HepG2 (cell line): ENCODE data around the gene COMMD10. TPM values are rescaled to one million over a fixed set of nuclear protein-coding genes. Genes with fewer than 3 reads are reported as not detected.

Experiments used
- ATAC-seq: fragments of 200-7000 bp; cut with Tn5 transposase; 3 replicates; pipeline ENCODE4 v1.9.1; 2020; ENCODE audit warnings: mild to moderate bottlenecking, moderate library complexity
- BruUV-seq: library from RNA; stranded (reverse); fragments of 400-500 nt; replicated peaks from 2 replicates; lab custom pipeline; 2021; lab: Mats Ljungman, UMichigan
- CTCF ChIA-PET: fragments of 300-600 bp; formaldehyde crosslinking; extraction: SDS; loops from one replicate; lab custom pipeline; 2021; ENCODE audit warnings: low total read pairs, inconsistent platforms, low intra/inter-chr PET ratio; lab: Yijun Ruan, JAX
- POLR2A ChIA-PET: fragments of 350-600 bp; sonication (Branson Sonifier 250); formaldehyde crosslinking; loops from one replicate; lab custom pipeline; 2020; ENCODE audit warnings: antibody characterized with exemption, inconsistent platforms; lab: Yijun Ruan, JAX
- DNase-seq: peaks from one replicate; pipeline ENCODE4 v3.0.0-alpha.2; 2015; ENCODE audit warnings: low spot score
- FAIRE-seq: peaks from 3 replicates; lab custom pipeline; 2011; peaks lifted over from hg19 to GRCh38; lab: Jason Lieb, UNC
- H2AFZ ChIP-seq: one replicate; pipeline ENCODE4 v1.6.1; 2011; ENCODE audit warnings: low read length, inconsistent platforms
- H3K27ac ChIP-seq: fragments of 300-600 bp; 3 replicates; pipeline ENCODE4 v1.8.0; 2011; ENCODE audit warnings: mixed run types, mild to moderate bottlenecking, mixed read lengths, low read length, inconsistent platforms; ENCODE audit not compliant: insufficient read depth; ENCODE audit errors: extremely low read length
- H3K27me3 ChIP-seq, 2 experiments: fragments of 200-600 bp in 1 of 2; 2 replicates in 1 of 2; 3 replicates in 1 of 2; pipeline versions ENCODE4 v1.6.0 to v1.8.0; 2011; ENCODE audit warnings: low read length in 2 of 2, mild to moderate bottlenecking in 2 of 2, moderate library complexity in 2 of 2, inconsistent platforms in 1 of 2; ENCODE audit not compliant: insufficient read depth in 2 of 2, control insufficient read depth in 1 of 2
- H3K36me3 ChIP-seq, 2 experiments: fragments of 200-600 bp in 1 of 2; replicated peaks in 1 of 2; 2 replicates in 1 of 2; 3 replicates in 1 of 2; pipeline versions ENCODE4 v1.5.1 to v1.8.0; 2011; ENCODE audit warnings: low read length in 2 of 2, inconsistent platforms in 1 of 2; ENCODE audit not compliant: insufficient read depth in 2 of 2, control insufficient read depth in 1 of 2
- H3K4me1 ChIP-seq: 2 replicates; pipeline ENCODE4 v1.5.1; 2012; ENCODE audit warnings: low read length, inconsistent platforms; ENCODE audit not compliant: insufficient read depth
- H3K4me2 ChIP-seq: 2 replicates; pipeline ENCODE4 v1.6.0; 2011; ENCODE audit warnings: low read depth, low read length, inconsistent platforms
- H3K4me3 ChIP-seq, 3 experiments: fragments of 200-600 bp in 1 of 3; sonication (generic), shearing (Covaris generic) in 1 of 3; replicated peaks in 1 of 3; 2 replicates each; pipeline ENCODE4 v1.5.1; 2011 to 2016; ENCODE audit warnings: low read length in 3 of 3, inconsistent platforms in 2 of 3, low read depth in 2 of 3, mild to moderate bottlenecking in 2 of 3, control low read depth in 1 of 3, mixed read lengths in 1 of 3; ENCODE audit not compliant: insufficient read depth in 1 of 3
- H3K79me2 ChIP-seq: one replicate; pipeline ENCODE4 v1.6.1; 2011; ENCODE audit warnings: low read length, inconsistent platforms; ENCODE audit not compliant: insufficient read depth
- H3K9ac ChIP-seq: 2 replicates; pipeline ENCODE4 v1.6.0; 2011; ENCODE audit warnings: mild to moderate bottlenecking, low read depth, low read length, inconsistent platforms; ENCODE audit not compliant: insufficient read depth
- H3K9me3 ChIP-seq: 2 replicates; pipeline ENCODE4 v1.5.1; 2012; ENCODE audit warnings: mild to moderate bottlenecking, low read length
- H4K20me1 ChIP-seq: 2 replicates; pipeline ENCODE4 v1.6.0; 2011; ENCODE audit warnings: inconsistent platforms, mild to moderate bottlenecking, low read length, moderate library complexity; ENCODE audit not compliant: insufficient read depth
- ARNT2 ChIP-seq: sonication (generic); formaldehyde crosslinking; IDR thresholded peaks from 2 replicates; pipeline ENCODE4 v1.8.0; 2022; ENCODE audit warnings: mild to moderate bottlenecking, low read depth, missing genetic modification reagents, moderate library complexity
- CHD4 ChIP-seq: fragments of 200-600 bp; sonication (generic); IDR thresholded peaks from 2 replicates; pipeline ENCODE4 v1.7.0; 2017; ENCODE audit warnings: mild to moderate bottlenecking, low read length, borderline replicate concordance
- HMG20A ChIP-seq: IDR thresholded peaks from 2 replicates; pipeline ENCODE4 v1.6.1; 2016; ENCODE audit warnings: borderline replicate concordance
- LCORL ChIP-seq, 2 experiments: fragments of 450-650 bp in 1 of 2; sonication (generic) in 1 of 2; formaldehyde crosslinking in 1 of 2; IDR thresholded peaks; 2 replicates each; pipeline versions ENCODE4 v1.5.0 to v1.6.1; 2017 to 2020; ENCODE audit warnings: antibody characterized with exemption in 1 of 2, missing genetic modification reagents in 1 of 2
- POGZ ChIP-seq: sonication (generic); formaldehyde crosslinking; IDR thresholded peaks from 2 replicates; pipeline ENCODE4 v1.4.0; 2020; ENCODE audit warnings: mild to moderate bottlenecking, missing genetic modification reagents
- RBM39 ChIP-seq: fragments of 200-400 bp; formaldehyde crosslinking; IDR thresholded peaks from one replicate; pipeline ENCODE4 v1.6.1; 2018; ENCODE audit warnings: antibody characterized with exemption, mild to moderate bottlenecking, low read depth, low read length; ENCODE audit not compliant: poor library complexity, severe bottlenecking
- SPEN ChIP-seq: sonication (generic); formaldehyde crosslinking; IDR thresholded peaks from 2 replicates; pipeline ENCODE4 v1.5.1; 2020; ENCODE audit warnings: low read depth, mild to moderate bottlenecking, missing genetic modification reagents
- TBP ChIP-seq: sonication (generic); formaldehyde crosslinking; IDR thresholded peaks from 2 replicates; pipeline ENCODE4 v1.5.0; 2020; ENCODE audit warnings: missing genetic modification reagents
- ZMYM2 ChIP-seq: sonication (generic); formaldehyde crosslinking; IDR thresholded peaks from 2 replicates; pipeline ENCODE4 v1.8.0; 2022; ENCODE audit warnings: mild to moderate bottlenecking, missing genetic modification reagents
- ZNF326 ChIP-seq: sonication (generic); formaldehyde crosslinking; IDR thresholded peaks from 2 replicates; pipeline ENCODE4 v1.4.0; 2020; ENCODE audit warnings: missing genetic modification reagents, borderline replicate concordance
- ZNF484 ChIP-seq: sonication (generic); formaldehyde crosslinking; IDR thresholded peaks from 2 replicates; pipeline ENCODE4 v1.5.1; 2020; ENCODE audit warnings: mild to moderate bottlenecking, low read depth, missing genetic modification reagents, borderline replicate concordance
- ZNF766 ChIP-seq: sonication (generic); formaldehyde crosslinking; IDR thresholded peaks from 2 replicates; pipeline ENCODE4 v1.5.0; 2020; ENCODE audit warnings: missing genetic modification reagents, borderline replicate concordance
- ZNF850 ChIP-seq: sonication (generic); formaldehyde crosslinking; conservative IDR thresholded peaks from 2 replicates; pipeline ENCODE4 v1.9.0; 2021; ENCODE audit warnings: mild to moderate bottlenecking, missing genetic modification reagents
- WGBS: methylation state at CpG from one replicate; pipeline ENCODE4 v1.1.6; 2017; ENCODE audit warnings: low lambda C conversion rate; 5-methylcytosine and 5-hydroxymethylcytosine counted together
- in situ Hi-C: cut with HindIII; loops from 2 replicates; pipeline ENCODE4 v1.10.0; 2017; ENCODE audit warnings: low pct_unique_long_range_greater_than_20kb; ENCODE audit not compliant: extremely low pct_ligation_motif_present
- intact Hi-C: fragments of 100-400 bp; cut with micrococcal nuclease; formaldehyde crosslinking; loops from one replicate; pipeline ENCODE4 v1.10.0; 2022; ENCODE audit not compliant: unreplicated experiment
- polyA plus RNA-seq, 8 experiments: library from polyadenylated mRNA; depleted of rRNA in 3 of 8; stranded (reverse) in 7 of 8; unstranded in 1 of 8; fragments of >200 nt; fragmentation: Illumina TruSeq in 4 of 8; extraction: Trizol in 4 of 8; gene quantifications; 2 replicates each; pipeline versions ENCODE4 v1.2.1 to v1.2.3, GENCODE V29; 2011 to 2016; ENCODE audit warnings: low read depth in 4 of 8, missing spikeins in 1 of 8, mixed read lengths in 1 of 8; ENCODE audit not compliant: insufficient read depth in 1 of 8
- total RNA-seq, 5 experiments: library from RNA; depleted of rRNA; stranded (reverse); fragments of >200 nt; fragmentation: Illumina TruSeq; extraction: Trizol; gene quantifications; 2 replicates each; pipeline ENCODE4 v1.2.3, GENCODE V29; 2016; ENCODE audit warnings: low read depth in 1 of 5
- TF ChIP-seq, protein P1 (sequence below): sonication (generic); formaldehyde crosslinking; IDR thresholded peaks from 2 replicates; pipeline ENCODE4 v1.4.0; 2020; ENCODE audit warnings: mild to moderate bottlenecking, low read depth, missing genetic modification reagents
- TF ChIP-seq, protein P2 (sequence below): sonication (generic); formaldehyde crosslinking; IDR thresholded peaks from 2 replicates; pipeline ENCODE4 v1.5.0; 2020; ENCODE audit warnings: mild to moderate bottlenecking, missing genetic modification reagents, moderate library complexity
- TF ChIP-seq, protein P3 (sequence below): sonication (generic); formaldehyde crosslinking; IDR thresholded peaks from 2 replicates; pipeline ENCODE4 v1.5.0; 2020; ENCODE audit warnings: missing genetic modification reagents, mild to moderate bottlenecking, borderline replicate concordance
- TF ChIP-seq, protein P4 (sequence below): sonication (generic); formaldehyde crosslinking; IDR thresholded peaks from 2 replicates; pipeline ENCODE4 v1.4.0; 2020; ENCODE audit warnings: mild to moderate bottlenecking, missing genetic modification reagents

Gene COMMD10
- total and polyA plus RNA-seq, 2 of the 13 experiments (the other 11 are each of a cell fraction or from before 2014, with no cell fraction given), result 16.9 to 39.3 TPM

DNA sequence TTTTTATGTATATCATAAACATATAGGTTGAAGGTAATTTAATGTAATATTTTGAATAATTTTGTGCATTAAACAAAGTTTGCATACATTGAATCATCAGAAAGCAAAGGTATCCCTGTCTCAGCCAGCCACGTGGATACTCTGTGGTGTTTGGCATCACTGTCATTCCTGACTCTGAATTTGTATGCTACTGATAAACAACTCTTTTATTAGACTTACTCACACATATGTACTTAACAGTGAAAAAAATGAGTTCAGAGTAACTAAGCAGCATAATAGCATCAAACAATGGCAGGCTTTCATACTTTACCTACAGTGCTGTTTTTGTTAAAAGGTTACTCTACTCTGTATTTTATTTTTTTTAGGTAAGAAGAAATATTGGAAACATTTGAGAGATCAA, 171.9 kb downstream of the COMMD10 start:
- BruUV-seq, result no TSS peak
- ChIA-PET CTCF (no interaction called here), POLR2A (no interaction called here)
- no peak overlapping the region for H3K4me3 ChIP-seq
- no peaks in the 10 kb centered on the region for H3K27me3 ChIP-seq
- no peaks in the 10 kb centered on the region for H3K9me3 ChIP-seq
- H3K9ac ChIP-seq, result no peak overlapping the region
- H4K20me1 ChIP-seq, result no peaks in the 10 kb centered on the region
- in situ Hi-C loops (no loop called here), intact Hi-C loops (no loop called here)
- H3K79me2 ChIP-seq, result no peaks in the 10 kb centered on the region
- 93% methylated on average over 1 of the region's 1 CpG for WGBS
- no peak for ATAC-seq
- no peaks in the 10 kb centered on the region for H3K36me3 ChIP-seq
- TF ChIP-seq, protein P1, sequence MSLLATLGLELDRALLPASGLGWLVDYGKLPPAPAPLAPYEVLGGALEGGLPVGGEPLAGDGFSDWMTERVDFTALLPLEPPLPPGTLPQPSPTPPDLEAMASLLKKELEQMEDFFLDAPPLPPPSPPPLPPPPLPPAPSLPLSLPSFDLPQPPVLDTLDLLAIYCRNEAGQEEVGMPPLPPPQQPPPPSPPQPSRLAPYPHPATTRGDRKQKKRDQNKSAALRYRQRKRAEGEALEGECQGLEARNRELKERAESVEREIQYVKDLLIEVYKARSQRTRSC, result no peak
- TF ChIP-seq, protein P2, sequence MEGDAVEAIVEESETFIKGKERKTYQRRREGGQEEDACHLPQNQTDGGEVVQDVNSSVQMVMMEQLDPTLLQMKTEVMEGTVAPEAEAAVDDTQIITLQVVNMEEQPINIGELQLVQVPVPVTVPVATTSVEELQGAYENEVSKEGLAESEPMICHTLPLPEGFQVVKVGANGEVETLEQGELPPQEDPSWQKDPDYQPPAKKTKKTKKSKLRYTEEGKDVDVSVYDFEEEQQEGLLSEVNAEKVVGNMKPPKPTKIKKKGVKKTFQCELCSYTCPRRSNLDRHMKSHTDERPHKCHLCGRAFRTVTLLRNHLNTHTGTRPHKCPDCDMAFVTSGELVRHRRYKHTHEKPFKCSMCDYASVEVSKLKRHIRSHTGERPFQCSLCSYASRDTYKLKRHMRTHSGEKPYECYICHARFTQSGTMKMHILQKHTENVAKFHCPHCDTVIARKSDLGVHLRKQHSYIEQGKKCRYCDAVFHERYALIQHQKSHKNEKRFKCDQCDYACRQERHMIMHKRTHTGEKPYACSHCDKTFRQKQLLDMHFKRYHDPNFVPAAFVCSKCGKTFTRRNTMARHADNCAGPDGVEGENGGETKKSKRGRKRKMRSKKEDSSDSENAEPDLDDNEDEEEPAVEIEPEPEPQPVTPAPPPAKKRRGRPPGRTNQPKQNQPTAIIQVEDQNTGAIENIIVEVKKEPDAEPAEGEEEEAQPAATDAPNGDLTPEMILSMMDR, result no peak
- TF ChIP-seq ZNF484 (CRISPR knock-in tag) (no peak), ZNF766 (CRISPR knock-in tag) (no peak), LCORL (IDR thresholded peaks at IDR 0.05) (no peak), LCORL (CRISPR knock-in tag; IDR thresholded peaks at IDR 0.05) (no peak), HMG20A (CRISPR knock-in tag) (no peak), POGZ (CRISPR knock-in tag) (no peak), RBM39 (no peak), SPEN (CRISPR knock-in tag) (no peak), TBP (CRISPR knock-in tag) (no peak), ZMYM2 (CRISPR knock-in tag) (no peak), ARNT2 (no peak), ZNF850 (CRISPR knock-in tag) (no peak), ZNF326 (CRISPR knock-in tag) (no peak), CHD4 (no peak)
- TF ChIP-seq, protein P3, sequence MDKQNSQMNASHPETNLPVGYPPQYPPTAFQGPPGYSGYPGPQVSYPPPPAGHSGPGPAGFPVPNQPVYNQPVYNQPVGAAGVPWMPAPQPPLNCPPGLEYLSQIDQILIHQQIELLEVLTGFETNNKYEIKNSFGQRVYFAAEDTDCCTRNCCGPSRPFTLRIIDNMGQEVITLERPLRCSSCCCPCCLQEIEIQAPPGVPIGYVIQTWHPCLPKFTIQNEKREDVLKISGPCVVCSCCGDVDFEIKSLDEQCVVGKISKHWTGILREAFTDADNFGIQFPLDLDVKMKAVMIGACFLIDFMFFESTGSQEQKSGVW, result no peak
- TF ChIP-seq, protein P4, sequence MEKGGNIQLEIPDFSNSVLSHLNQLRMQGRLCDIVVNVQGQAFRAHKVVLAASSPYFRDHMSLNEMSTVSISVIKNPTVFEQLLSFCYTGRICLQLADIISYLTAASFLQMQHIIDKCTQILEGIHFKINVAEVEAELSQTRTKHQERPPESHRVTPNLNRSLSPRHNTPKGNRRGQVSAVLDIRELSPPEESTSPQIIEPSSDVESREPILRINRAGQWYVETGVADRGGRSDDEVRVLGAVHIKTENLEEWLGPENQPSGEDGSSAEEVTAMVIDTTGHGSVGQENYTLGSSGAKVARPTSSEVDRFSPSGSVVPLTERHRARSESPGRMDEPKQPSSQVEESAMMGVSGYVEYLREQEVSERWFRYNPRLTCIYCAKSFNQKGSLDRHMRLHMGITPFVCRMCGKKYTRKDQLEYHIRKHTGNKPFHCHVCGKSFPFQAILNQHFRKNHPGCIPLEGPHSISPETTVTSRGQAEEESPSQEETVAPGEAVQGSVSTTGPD (CRISPR knock-in tag), result no peak
- no peak for DNase-seq
- no peaks in the 10 kb centered on the region for H3K4me1 ChIP-seq
- no peak overlapping the region for H2AFZ ChIP-seq
- no peak overlapping the region for H3K4me2 ChIP-seq
- no peak for FAIRE-seq
- H3K27ac ChIP-seq, result no peak overlapping the region
